GM12864 (cell line): ENCODE results near the gene CDKN2D.
"Not testable (repeated sequence)": the region's sequence is repeated elsewhere in the genome, so short reads cannot be mapped to it uniquely, and the experiment has no call there.

Experiments
- DNase-seq: peaks from one replicate; pipeline ENCODE4 v3.0.0-alpha.2; 2011; ENCODE audit warnings: low read depth
- H3K4me3 ChIP-seq: 2 replicates; pipeline ENCODE4 v1.5.1; 2011; ENCODE audit warnings: mild to moderate bottlenecking, low read depth, low read length, control low read depth
- TF ChIP-seq, protein P1 (sequence below): IDR thresholded peaks from 2 replicates; pipeline ENCODE4 v1.5.1; 2011; ENCODE audit warnings: low read depth, mild to moderate bottlenecking, moderate library complexity, low read length, control low read depth, inconsistent platforms; ENCODE audit errors: missing control alignments

Gene CDKN2D

GRCh38 chr19:10533646-10534386, 35.0 kb downstream of the CDKN2D start:
- TF ChIP-seq, protein P1, sequence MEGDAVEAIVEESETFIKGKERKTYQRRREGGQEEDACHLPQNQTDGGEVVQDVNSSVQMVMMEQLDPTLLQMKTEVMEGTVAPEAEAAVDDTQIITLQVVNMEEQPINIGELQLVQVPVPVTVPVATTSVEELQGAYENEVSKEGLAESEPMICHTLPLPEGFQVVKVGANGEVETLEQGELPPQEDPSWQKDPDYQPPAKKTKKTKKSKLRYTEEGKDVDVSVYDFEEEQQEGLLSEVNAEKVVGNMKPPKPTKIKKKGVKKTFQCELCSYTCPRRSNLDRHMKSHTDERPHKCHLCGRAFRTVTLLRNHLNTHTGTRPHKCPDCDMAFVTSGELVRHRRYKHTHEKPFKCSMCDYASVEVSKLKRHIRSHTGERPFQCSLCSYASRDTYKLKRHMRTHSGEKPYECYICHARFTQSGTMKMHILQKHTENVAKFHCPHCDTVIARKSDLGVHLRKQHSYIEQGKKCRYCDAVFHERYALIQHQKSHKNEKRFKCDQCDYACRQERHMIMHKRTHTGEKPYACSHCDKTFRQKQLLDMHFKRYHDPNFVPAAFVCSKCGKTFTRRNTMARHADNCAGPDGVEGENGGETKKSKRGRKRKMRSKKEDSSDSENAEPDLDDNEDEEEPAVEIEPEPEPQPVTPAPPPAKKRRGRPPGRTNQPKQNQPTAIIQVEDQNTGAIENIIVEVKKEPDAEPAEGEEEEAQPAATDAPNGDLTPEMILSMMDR: no peak
- no peak for DNase-seq

GRCh38 chr19:10532457-10532856, 36.3 kb downstream of the CDKN2D start:
- no peak overlapping the region for H3K4me3 ChIP-seq
- TF ChIP-seq, protein P1: no peak
- no peak for DNase-seq

More at GRCh38 chr19:10533646-10534386, 35.0 kb downstream of the CDKN2D start:
- H3K4me3 ChIP-seq: no peak overlapping the region

DNA sequence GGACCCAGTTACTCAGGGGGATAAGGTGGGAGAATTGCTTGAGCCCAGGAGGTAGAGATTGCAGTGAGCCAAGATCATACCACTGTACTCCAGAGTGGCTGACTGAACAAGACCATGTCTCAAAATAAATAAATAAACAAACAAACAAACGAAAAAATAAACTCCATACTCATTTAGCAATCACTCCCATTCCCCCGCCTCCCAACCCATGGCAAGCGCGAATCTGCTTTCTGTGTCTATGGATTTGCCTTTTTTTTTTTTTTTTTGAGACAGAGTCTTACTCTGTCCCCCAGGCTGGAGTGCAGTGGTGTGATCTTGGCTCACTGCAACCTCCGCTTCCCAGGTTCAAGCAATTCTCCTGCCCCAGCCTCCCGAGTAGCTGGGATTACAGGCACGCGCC, 41.9 kb downstream of the CDKN2D start:
- H3K4me3 ChIP-seq, DNase-seq: not testable (repeated sequence)

- TF ChIP-seq, protein P1: no peak
- no peak overlapping the region for H3K4me3 ChIP-seq
- DNase-seq: no peak
Observed at GRCh38 chr19:10525636-10526035, 43.1 kb downstream of the CDKN2D start.

DNA sequence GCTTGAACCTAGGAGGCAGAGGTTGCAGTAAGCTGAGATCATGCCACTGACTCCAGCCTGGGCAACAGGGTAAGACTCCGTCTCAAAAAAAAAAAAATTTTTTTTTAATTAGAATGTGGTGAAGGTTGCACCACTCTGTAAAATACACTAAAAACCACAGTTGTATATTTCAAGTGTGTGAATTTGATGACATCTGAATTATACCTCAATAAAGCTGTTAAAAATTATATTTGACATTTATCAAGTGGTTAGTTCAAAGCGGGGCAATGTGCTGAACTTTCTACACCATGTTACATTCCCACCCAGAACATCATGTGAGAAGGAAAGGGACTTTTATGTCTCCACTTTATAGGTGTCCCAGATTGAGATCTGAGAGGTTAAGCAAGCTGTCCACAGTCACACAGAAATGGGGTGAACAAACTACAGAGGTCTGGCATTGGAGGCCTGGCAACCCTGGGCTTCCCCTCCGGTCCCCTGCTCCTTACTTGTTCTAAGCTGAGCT, 45.6 kb downstream of the CDKN2D start:
- DNase-seq: no peak
- no peak overlapping the region for H3K4me3 ChIP-seq
- TF ChIP-seq, protein P1: no peak

DNA sequence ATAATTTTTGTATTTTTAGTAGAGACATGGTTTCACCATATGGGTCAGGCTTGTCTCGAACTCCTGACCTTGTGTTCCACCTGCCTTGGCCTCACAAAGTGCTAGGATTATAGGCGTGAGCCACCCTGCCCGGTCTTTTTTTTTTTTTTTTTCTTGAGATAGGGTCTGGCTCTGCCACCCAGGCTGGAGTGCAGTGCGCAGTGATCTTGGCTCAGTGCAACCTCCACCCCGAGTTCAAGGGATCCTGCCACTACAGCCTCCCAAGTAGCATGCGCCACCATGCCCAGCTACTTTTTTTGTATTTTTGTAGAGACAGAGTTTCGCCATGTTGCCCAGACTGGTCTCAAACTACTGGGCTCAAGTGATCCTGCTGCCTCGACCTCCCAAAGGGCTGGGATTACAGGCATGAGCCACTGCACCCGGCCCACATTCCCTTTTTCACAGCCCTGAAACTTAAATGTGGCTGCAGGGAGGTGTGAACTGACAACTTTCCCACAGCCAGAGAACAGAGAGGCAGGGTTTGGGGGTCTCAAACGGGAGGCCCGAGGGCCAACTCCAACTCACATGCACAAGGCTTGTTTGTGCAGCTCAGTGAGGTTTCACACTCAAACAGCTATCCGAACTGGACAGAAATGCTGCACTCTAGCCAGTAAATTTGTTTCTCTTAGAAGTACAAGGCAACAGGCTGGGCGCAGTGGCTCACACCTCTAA, 47.2 kb downstream of the CDKN2D start:
- H3K4me3 ChIP-seq: no peak overlapping the region
- TF ChIP-seq, protein P1: no peak
- no peak for DNase-seq

DNA sequence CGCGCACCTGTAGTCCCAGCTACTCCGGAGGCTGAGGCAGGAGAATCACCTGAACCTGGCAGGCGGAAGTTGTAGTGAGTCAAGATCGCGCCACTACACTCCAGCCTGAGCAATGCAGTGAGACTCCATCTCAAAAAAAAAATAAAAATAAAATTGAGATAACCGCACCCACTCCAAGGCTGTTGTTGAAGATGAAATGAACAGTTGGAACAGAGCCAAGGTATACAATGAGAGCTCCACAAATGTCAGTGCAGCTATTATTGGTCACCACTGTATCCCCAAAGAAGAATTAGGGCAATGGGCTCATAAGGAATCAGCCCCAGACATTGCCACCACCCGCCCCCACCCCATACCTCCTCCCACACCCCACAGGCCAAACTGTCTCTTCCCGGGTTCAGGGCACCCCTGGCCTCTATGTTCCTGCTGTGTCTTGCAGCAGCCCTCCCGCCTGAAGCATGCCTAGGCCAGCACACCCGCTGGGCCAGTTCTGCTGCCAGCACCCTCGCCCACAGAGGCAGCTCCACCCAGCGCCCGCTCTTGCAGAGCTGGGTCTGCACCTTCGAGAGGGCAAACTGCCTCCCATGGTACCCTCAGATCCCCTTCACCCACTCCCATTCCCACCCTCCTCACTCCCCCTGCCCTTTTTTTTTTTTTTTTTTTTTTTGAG, 48.0 kb downstream of the CDKN2D start:
- H3K4me3 ChIP-seq: no peak overlapping the region
- DNase-seq: no peak
- TF ChIP-seq, protein P1: no peak
